GM19438 (cell line): ENCODE results near the gene CBX8.
A peak's percentile ranks its signal among the peaks of the same experiment; 100 is the strongest.

ENCODE experiments used
- ATAC-seq: cut with Tn5 transposase; IDR thresholded peaks from one replicate; pipeline ENCODE4 v1.9.1; 2021; ENCODE audit warnings: low read depth; ENCODE audit not compliant: unreplicated experiment

The CBX8 gene

GRCh38 chr17:79808763-79809529 is 12.1 kb upstream of the CBX8 start:
- no peak for ATAC-seq

GRCh38 chr17:79806863-79807720 is 10.2 kb upstream of the CBX8 start:
- no peak for ATAC-seq

- no peak for ATAC-seq
Observed at GRCh38 chr17:79806446-79806760, 9.5 kb upstream of the CBX8 start.

GRCh38 chr17:79804856-79805696 is 8.2 kb upstream of the CBX8 start:
- ATAC-seq, result no peak

- ATAC-seq, result no peak
Observed at GRCh38 chr17:79803997-79804855, 7.3 kb upstream of the CBX8 start.

GRCh38 chr17:79803421-79803996 is 6.6 kb upstream of the CBX8 start:
- no peak for ATAC-seq

GRCh38 chr17:79802736-79803420 is 6.0 kb upstream of the CBX8 start:
- ATAC-seq, result no peak

GRCh38 chr17:79802039-79802735 is 5.3 kb upstream of the CBX8 start:
- no peak for ATAC-seq

GRCh38 chr17:79801156-79802038 is 4.5 kb upstream of the CBX8 start:
- ATAC-seq, result no peak

GRCh38 chr17:79800325-79801155 is 3.7 kb upstream of the CBX8 start:
- no peak for ATAC-seq

- ATAC-seq, result no peak
Observed at GRCh38 chr17:79799538-79800324, 2.9 kb upstream of the CBX8 start.

GRCh38 chr17:79799174-79799537 is 2.3 kb upstream of the CBX8 start:
- no peak for ATAC-seq

- no peak for ATAC-seq
Observed at GRCh38 chr17:79798299-79799173, 1.7 kb upstream of the CBX8 start.

GRCh38 chr17:79797492-79798298 is 818 bp upstream of the CBX8 start:
- ATAC-seq, result peak; percentile 18

- no peak for ATAC-seq
Observed at GRCh38 chr17:79796444-79796762, 474 bp downstream of the CBX8 start.
